HEK293 (cell line): ENCODE data around the gene UBXN4.

Experiments
- CTCF ChIA-PET: fragments of 350-600 bp; formaldehyde crosslinking; extraction: SDS; loops from one replicate; lab custom pipeline; 2021; ENCODE audit warnings: antibody characterized with exemption; lab: Yijun Ruan, JAX
- POLR2A ChIA-PET: fragments of 300-600 bp; formaldehyde crosslinking; extraction: SDS; loops from one replicate; lab custom pipeline; 2020; ENCODE audit warnings: antibody characterized with exemption, inconsistent platforms; lab: Yijun Ruan, JAX
- H3K27ac ChIP-seq: fragments of 200-500 bp; sonication (Bioruptor generic); 2 replicates; pipeline ENCODE4 v1.5.1; 2014; ENCODE audit warnings: low read depth, low read length, control low read depth, inconsistent platforms; ENCODE audit errors: extremely low read depth
- H3K36me3 ChIP-seq, 2 experiments: fragments of 200-500 bp in 1 of 2; sonication (Bioruptor generic) in 1 of 2; 1 replicate in 1 of 2; 2 replicates in 1 of 2; pipeline ENCODE4 v1.5.1; 2014 to 2017; ENCODE audit warnings: inconsistent platforms in 2 of 2, low read length in 2 of 2; ENCODE audit not compliant: control insufficient read depth in 2 of 2, insufficient read depth in 1 of 2
- H3K4me1 ChIP-seq: fragments of 200-500 bp; sonication (Bioruptor generic); 2 replicates; pipeline ENCODE4 v1.5.1; 2014; ENCODE audit warnings: mild to moderate bottlenecking, low read length, inconsistent platforms; ENCODE audit not compliant: control insufficient read depth, insufficient read depth
- H3K4me3 ChIP-seq: 2 replicates; pipeline ENCODE4 v1.5.1; 2011; ENCODE audit warnings: low read depth, mild to moderate bottlenecking, control low read depth, low read length, moderate library complexity
- H3K9me3 ChIP-seq: fragments of 200-500 bp; sonication (Bioruptor generic); 2 replicates; pipeline ENCODE4 v1.5.1; 2014; ENCODE audit warnings: low read depth, low read length, inconsistent platforms; ENCODE audit not compliant: control insufficient read depth, insufficient read depth
- OSR2 ChIP-seq: fragments of 450-650 bp; formaldehyde crosslinking; IDR thresholded peaks from 2 replicates; pipeline ENCODE4 v1.5.1; 2016; ENCODE audit warnings: missing biosample characterization, missing genetic modification characterization
- OVOL3 ChIP-seq: fragments of 450-650 bp; formaldehyde crosslinking; IDR thresholded peaks from 2 replicates; pipeline ENCODE4 v1.5.1; 2016; ENCODE audit warnings: missing biosample characterization, missing genetic modification characterization
- ZBTB1 ChIP-seq: fragments of 450-650 bp; formaldehyde crosslinking; IDR thresholded peaks from 2 replicates; pipeline ENCODE4 v1.5.1; 2016; ENCODE audit warnings: missing biosample characterization, missing genetic modification characterization
- ZFP69B ChIP-seq: fragments of 450-650 bp; formaldehyde crosslinking; IDR thresholded peaks from 2 replicates; pipeline ENCODE4 v1.5.1; 2016; ENCODE audit warnings: missing biosample characterization, missing genetic modification characterization
- ZNF157 ChIP-seq: fragments of 450-650 bp; formaldehyde crosslinking; IDR thresholded peaks from 2 replicates; pipeline ENCODE4 v1.5.1; 2016; ENCODE audit warnings: missing biosample characterization, missing genetic modification characterization
- ZNF214 ChIP-seq: fragments of 450-650 bp; formaldehyde crosslinking; IDR thresholded peaks from 2 replicates; pipeline ENCODE4 v1.5.1; 2017; ENCODE audit warnings: missing biosample characterization, mild to moderate bottlenecking, missing genetic modification characterization, borderline replicate concordance
- ZNF248 ChIP-seq: fragments of 450-650 bp; formaldehyde crosslinking; IDR thresholded peaks from 2 replicates; pipeline ENCODE4 v1.5.1; 2017; ENCODE audit warnings: missing biosample characterization, missing genetic modification characterization
- ZNF274 ChIP-seq, 2 experiments: fragments of 200-500 bp in 1 of 2; fragments of 450-650 bp in 1 of 2; sonication (Bioruptor generic) in 1 of 2; formaldehyde crosslinking in 1 of 2; IDR thresholded peaks; 2 replicates each; pipeline versions ENCODE4 v1.5.1 to v1.6.1; 2014 to 2016; ENCODE audit warnings: borderline replicate concordance in 1 of 2, inconsistent platforms in 1 of 2, low read length in 1 of 2, missing biosample characterization in 1 of 2, missing genetic modification characterization in 1 of 2
- ZNF292 ChIP-seq: fragments of 450-650 bp; formaldehyde crosslinking; IDR thresholded peaks from 2 replicates; pipeline ENCODE4 v1.5.1; 2016; ENCODE audit warnings: low read depth, missing biosample characterization, missing genetic modification characterization, borderline replicate concordance
- ZNF366 ChIP-seq: fragments of 450-650 bp; formaldehyde crosslinking; conservative IDR thresholded peaks from 2 replicates; pipeline ENCODE4 v1.5.1; 2016; ENCODE audit warnings: missing biosample characterization, missing genetic modification characterization
- ZNF514 ChIP-seq: fragments of 450-650 bp; formaldehyde crosslinking; IDR thresholded peaks from 2 replicates; pipeline ENCODE4 v1.5.1; 2016; ENCODE audit warnings: missing biosample characterization, missing genetic modification characterization
- ZNF558 ChIP-seq: fragments of 450-650 bp; formaldehyde crosslinking; IDR thresholded peaks from 2 replicates; pipeline ENCODE4 v1.5.1; 2016; ENCODE audit warnings: missing biosample characterization, missing genetic modification characterization
- ZNF560 ChIP-seq: fragments of 450-650 bp; formaldehyde crosslinking; IDR thresholded peaks from 2 replicates; pipeline ENCODE4 v1.5.1; 2017; ENCODE audit warnings: missing biosample characterization, missing genetic modification characterization, borderline replicate concordance
- ZNF610 ChIP-seq: fragments of 450-650 bp; formaldehyde crosslinking; IDR thresholded peaks from 2 replicates; pipeline ENCODE4 v1.5.1; 2016; ENCODE audit warnings: missing biosample characterization, missing genetic modification characterization, borderline replicate concordance
- ZNF701 ChIP-seq: fragments of 450-650 bp; formaldehyde crosslinking; IDR thresholded peaks from 2 replicates; pipeline ENCODE4 v1.5.1; 2016; ENCODE audit warnings: missing biosample characterization, missing genetic modification characterization
- ZXDB ChIP-seq: fragments of 450-650 bp; formaldehyde crosslinking; IDR thresholded peaks from 2 replicates; pipeline ENCODE4 v1.5.1; 2016; ENCODE audit warnings: missing biosample characterization, missing genetic modification characterization
- TF ChIP-seq, protein P1 (sequence below): fragments of 450-650 bp; formaldehyde crosslinking; IDR thresholded peaks from 2 replicates; pipeline ENCODE4 v1.5.1; 2016; ENCODE audit warnings: missing biosample characterization, missing genetic modification characterization
- TF ChIP-seq, protein P2 (sequence below): fragments of 450-650 bp; formaldehyde crosslinking; optimal IDR thresholded peaks from 2 replicates; pipeline ENCODE3; 2016; ENCODE audit warnings: missing biosample characterization, mild to moderate bottlenecking, missing genetic modification characterization
- TF ChIP-seq, protein P3 (sequence below): fragments of 450-650 bp; formaldehyde crosslinking; conservative IDR thresholded peaks from 2 replicates; pipeline ENCODE4 v1.5.1; 2016; ENCODE audit warnings: low read depth, missing biosample characterization, missing genetic modification characterization
- TF ChIP-seq, protein P4 (sequence below): fragments of 450-650 bp; formaldehyde crosslinking; IDR thresholded peaks from 2 replicates; pipeline ENCODE4 v1.5.1; 2016; ENCODE audit warnings: missing biosample characterization, missing genetic modification characterization

UBXN4 gene

DNA sequence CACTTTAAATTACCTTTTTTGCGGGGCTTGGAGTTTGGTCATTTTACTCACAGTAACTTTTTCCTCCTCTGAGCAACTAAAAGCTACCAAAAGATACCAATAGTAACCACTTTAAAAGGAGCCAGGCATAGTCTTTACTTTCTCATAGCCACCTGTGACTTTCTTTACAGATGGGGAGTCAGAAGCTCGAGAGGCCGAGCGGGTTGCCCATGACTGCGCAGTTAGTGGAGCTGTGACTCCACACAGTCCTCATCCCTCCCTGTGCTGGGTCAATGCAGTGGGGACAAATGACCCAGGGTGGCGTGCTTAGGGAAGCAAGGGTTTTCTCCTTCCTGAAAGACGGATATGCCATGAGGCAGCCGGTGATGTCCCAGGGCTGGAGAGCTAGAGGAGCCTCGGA is 83.5 kb downstream of the UBXN4 start:
- no peaks in the 10 kb centered on the region for H3K36me3 ChIP-seq
- TF ChIP-seq, protein P1, sequence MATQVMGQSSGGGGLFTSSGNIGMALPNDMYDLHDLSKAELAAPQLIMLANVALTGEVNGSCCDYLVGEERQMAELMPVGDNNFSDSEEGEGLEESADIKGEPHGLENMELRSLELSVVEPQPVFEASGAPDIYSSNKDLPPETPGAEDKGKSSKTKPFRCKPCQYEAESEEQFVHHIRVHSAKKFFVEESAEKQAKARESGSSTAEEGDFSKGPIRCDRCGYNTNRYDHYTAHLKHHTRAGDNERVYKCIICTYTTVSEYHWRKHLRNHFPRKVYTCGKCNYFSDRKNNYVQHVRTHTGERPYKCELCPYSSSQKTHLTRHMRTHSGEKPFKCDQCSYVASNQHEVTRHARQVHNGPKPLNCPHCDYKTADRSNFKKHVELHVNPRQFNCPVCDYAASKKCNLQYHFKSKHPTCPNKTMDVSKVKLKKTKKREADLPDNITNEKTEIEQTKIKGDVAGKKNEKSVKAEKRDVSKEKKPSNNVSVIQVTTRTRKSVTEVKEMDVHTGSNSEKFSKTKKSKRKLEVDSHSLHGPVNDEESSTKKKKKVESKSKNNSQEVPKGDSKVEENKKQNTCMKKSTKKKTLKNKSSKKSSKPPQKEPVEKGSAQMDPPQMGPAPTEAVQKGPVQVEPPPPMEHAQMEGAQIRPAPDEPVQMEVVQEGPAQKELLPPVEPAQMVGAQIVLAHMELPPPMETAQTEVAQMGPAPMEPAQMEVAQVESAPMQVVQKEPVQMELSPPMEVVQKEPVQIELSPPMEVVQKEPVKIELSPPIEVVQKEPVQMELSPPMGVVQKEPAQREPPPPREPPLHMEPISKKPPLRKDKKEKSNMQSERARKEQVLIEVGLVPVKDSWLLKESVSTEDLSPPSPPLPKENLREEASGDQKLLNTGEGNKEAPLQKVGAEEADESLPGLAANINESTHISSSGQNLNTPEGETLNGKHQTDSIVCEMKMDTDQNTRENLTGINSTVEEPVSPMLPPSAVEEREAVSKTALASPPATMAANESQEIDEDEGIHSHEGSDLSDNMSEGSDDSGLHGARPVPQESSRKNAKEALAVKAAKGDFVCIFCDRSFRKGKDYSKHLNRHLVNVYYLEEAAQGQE = no peak
- TF ChIP-seq ZNF366 (tag by site-specific recombination) (no peak), OVOL3 (tag by site-specific recombination) (no peak), ZBTB1 (tag by site-specific recombination) (no peak), ZNF157 (no peak)
- no peak overlapping the region for H3K4me3 ChIP-seq
- POLR2A ChIA-PET = interaction anchor here (0.6 kb wide), 1 partner anchor 128 kb away, joined by 3 read pairs; no protein-coding TSS in a partner anchor
- H3K9me3 ChIP-seq = no peaks in the 10 kb centered on the region
- no peak overlapping the region for H3K27ac ChIP-seq
- CTCF ChIA-PET = interaction anchor here (0.6 to 3.3 kb wide), 4 partner anchors 9 to 786 kb away, joined by 3 to 14 read pairs (median 4); no protein-coding TSS in a partner anchor
- no peaks in the 10 kb centered on the region for H3K4me1 ChIP-seq

DNA sequence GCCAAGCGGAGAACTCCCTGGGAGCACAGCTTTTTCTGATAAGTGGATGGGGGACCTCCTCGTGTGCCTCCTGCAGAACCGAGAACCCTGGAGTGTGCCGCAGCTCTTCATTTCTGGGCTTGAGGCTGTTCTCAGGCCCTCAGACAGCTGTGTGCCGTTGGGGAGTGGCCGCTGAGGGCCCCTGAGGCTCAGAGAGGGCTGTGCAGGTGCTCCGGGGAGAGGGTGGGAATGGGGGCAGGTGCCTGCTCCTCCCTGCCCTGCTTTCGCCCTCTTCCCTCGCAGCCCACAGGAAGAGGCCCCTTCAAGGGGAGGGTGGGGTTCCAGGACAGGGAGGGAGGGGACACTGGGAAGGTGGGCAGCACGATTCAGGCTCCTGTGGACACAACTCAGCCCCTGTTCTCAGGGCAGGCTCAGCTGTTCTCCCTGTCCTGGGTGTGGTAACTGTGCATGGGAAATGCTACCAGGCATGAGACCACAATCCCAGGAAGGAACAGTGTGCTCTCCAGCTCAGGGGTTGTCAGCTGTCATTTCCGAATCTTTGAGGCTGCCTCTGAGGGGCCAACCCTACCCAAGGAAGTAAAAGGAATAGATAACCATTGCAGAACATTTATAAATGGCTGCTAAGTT is 84.0 kb downstream of the UBXN4 start:
- CTCF ChIA-PET = interaction anchor here (0.6 to 3.3 kb wide), 3 partner anchors 9 to 28 kb away, joined by 3 to 14 read pairs (median 4); no protein-coding TSS in a partner anchor
- no peak overlapping the region for H3K27ac ChIP-seq

DNA sequence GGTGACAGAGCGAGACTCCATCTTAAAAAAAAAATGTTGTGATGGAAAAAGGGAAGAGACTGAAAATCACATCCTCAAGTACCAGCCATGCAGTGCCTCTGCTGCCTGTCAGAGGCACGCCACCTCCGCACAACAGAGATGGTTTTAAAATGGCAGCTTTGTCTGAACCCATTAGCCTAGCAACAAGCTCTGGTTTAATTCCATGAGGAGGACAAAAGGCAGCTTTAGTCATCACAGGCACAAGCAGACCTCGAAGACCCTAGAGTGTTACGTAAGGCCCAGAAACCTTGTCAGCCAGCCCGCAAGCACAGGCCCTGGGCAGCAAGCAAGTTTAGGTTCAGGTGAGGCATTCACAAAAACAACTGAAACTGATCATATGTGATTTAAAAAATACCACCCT is 84.9 kb downstream of the UBXN4 start:
- TF ChIP-seq, protein P2, sequence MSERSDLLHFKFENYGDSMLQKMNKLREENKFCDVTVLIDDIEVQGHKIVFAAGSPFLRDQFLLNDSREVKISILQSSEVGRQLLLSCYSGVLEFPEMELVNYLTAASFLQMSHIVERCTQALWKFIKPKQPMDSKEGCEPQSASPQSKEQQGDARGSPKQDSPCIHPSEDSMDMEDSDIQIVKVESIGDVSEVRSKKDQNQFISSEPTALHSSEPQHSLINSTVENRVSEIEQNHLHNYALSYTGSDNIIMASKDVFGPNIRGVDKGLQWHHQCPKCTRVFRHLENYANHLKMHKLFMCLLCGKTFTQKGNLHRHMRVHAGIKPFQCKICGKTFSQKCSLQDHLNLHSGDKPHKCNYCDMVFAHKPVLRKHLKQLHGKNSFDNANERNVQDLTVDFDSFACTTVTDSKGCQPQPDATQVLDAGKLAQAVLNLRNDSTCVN (tag by site-specific recombination) = no peak
- TF ChIP-seq ZNF610 (tag by site-specific recombination) (no peak), OSR2 (tag by site-specific recombination) (no peak), ZNF248 (tag by site-specific recombination) (no peak), ZNF560 (tag by site-specific recombination) (no peak), ZNF214 (no peak), ZNF292 (tag by site-specific recombination) (no peak), ZNF701 (tag by site-specific recombination) (no peak), ZXDB (tag by site-specific recombination) (no peak)
- TF ChIP-seq, protein P3, sequence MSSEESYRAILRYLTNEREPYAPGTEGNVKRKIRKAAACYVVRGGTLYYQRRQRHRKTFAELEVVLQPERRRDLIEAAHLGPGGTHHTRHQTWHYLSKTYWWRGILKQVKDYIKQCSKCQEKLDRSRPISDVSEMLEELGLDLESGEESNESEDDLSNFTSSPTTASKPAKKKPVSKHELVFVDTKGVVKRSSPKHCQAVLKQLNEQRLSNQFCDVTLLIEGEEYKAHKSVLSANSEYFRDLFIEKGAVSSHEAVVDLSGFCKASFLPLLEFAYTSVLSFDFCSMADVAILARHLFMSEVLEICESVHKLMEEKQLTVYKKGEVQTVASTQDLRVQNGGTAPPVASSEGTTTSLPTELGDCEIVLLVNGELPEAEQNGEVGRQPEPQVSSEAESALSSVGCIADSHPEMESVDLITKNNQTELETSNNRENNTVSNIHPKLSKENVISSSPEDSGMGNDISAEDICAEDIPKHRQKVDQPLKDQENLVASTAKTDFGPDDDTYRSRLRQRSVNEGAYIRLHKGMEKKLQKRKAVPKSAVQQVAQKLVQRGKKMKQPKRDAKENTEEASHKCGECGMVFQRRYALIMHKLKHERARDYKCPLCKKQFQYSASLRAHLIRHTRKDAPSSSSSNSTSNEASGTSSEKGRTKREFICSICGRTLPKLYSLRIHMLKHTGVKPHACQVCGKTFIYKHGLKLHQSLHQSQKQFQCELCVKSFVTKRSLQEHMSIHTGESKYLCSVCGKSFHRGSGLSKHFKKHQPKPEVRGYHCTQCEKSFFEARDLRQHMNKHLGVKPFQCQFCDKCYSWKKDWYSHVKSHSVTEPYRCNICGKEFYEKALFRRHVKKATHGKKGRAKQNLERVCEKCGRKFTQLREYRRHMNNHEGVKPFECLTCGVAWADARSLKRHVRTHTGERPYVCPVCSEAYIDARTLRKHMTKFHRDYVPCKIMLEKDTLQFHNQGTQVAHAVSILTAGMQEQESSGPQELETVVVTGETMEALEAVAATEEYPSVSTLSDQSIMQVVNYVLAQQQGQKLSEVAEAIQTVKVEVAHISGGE (tag by site-specific recombination) = no peak
- TF ChIP-seq, protein P4, sequence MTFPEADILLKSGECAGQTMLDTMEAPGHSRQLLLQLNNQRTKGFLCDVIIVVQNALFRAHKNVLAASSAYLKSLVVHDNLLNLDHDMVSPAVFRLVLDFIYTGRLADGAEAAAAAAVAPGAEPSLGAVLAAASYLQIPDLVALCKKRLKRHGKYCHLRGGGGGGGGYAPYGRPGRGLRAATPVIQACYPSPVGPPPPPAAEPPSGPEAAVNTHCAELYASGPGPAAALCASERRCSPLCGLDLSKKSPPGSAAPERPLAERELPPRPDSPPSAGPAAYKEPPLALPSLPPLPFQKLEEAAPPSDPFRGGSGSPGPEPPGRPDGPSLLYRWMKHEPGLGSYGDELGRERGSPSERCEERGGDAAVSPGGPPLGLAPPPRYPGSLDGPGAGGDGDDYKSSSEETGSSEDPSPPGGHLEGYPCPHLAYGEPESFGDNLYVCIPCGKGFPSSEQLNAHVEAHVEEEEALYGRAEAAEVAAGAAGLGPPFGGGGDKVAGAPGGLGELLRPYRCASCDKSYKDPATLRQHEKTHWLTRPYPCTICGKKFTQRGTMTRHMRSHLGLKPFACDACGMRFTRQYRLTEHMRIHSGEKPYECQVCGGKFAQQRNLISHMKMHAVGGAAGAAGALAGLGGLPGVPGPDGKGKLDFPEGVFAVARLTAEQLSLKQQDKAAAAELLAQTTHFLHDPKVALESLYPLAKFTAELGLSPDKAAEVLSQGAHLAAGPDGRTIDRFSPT (tag by site-specific recombination) = no peak
- TF ChIP-seq, all 188 proteins: peak for 0
- no peaks in the 10 kb centered on the region for H3K4me1 ChIP-seq
- CTCF ChIA-PET = interaction anchor here (3.3 kb wide), 1 partner anchor 29 kb away, joined by 14 read pairs; no protein-coding TSS in a partner anchor
- H3K27ac ChIP-seq = no peak overlapping the region
- no peaks in the 10 kb centered on the region for H3K36me3 ChIP-seq
- H3K4me3 ChIP-seq = no peak overlapping the region
- POLR2A ChIA-PET = no interaction called here
- no peaks in the 10 kb centered on the region for H3K9me3 ChIP-seq

More for the DNA sequence above, 84.0 kb downstream of the UBXN4 start:
- Histone ChIP-seq H3K4me1 (no peaks in the 10 kb centered on the region), H3K4me3 (no peak overlapping the region), H3K36me3 (no peaks in the 10 kb centered on the region), H3K9me3 (no peaks in the 10 kb centered on the region)
- TF ChIP-seq ZNF558 (tag by site-specific recombination) (no peak), ZNF514 (tag by site-specific recombination) (no peak), ZFP69B (tag by site-specific recombination) (no peak), ZNF274 (IDR thresholded peaks at IDR 0.05; ENCODE audit: low read length) (no peak), ZNF274 (tag by site-specific recombination; IDR thresholded peaks at IDR 0.05; ENCODE audit: borderline replicate concordance) (no peak)
- POLR2A ChIA-PET = no interaction called here
